ENCODE results near the gene SLC22A31.
"Not testable (repeated sequence)": the region's sequence is repeated elsewhere in the genome, so short reads cannot be mapped to it uniquely, and the experiment has no call there.

GRCh38 chr16:89247734-89248075, 47.4 kb upstream of the SLC22A31 start:
- TF ChIP-seq CTCF (IDR thresholded peaks at IDR 0.05 in 2 of 3, conservative IDR thresholded peaks at IDR 0.05 in 1 of 3; ENCODE audit: insufficient read depth in 2 of 3, low read depth in 1 of 3, low read length in 3 of 3); SIN3A (IDR thresholded peaks at IDR 0.05; ENCODE audit: borderline replicate concordance in 2 of 2, control insufficient read depth in 1 of 2, low read depth in 2 of 2, low read length in 2 of 2); ILF3 (IDR thresholded peaks at IDR 0.05; ENCODE audit: borderline replicate concordance); EP300 (IDR thresholded peaks at IDR 0.05; ENCODE audit: low read length); SRSF9 (IDR thresholded peaks at IDR 0.05; ENCODE audit: borderline replicate concordance, low read depth, low read length); GTF2A2 (tag; IDR thresholded peaks at IDR 0.05): not testable (repeated sequence)
